OCI-LY1 (cell line): Measurements from ENCODE around the gene OR1E2.

Experiments
- EZH2 ChIP-seq: fragments of 200-600 bp; sonication (generic), shearing (Covaris generic); IDR thresholded peaks from 2 replicates; pipeline ENCODE4 v1.8.0; 2017; ENCODE audit warnings: borderline replicate concordance, mixed run types, mild to moderate bottlenecking, antibody characterized with exemption, low read length, moderate library complexity, mixed read lengths
- TF ChIP-seq, protein P1 (sequence below): fragments of 200-600 bp; sonication (generic), shearing (Covaris generic); IDR thresholded peaks from 2 replicates; pipeline ENCODE4 v1.5.1; 2017; ENCODE audit warnings: mild to moderate bottlenecking, antibody characterized with exemption, low read length, moderate library complexity, mixed read lengths

GRCh38 chr17:3418222-3418621 lies 15.4 kb downstream of the OR1E2 start:
- TF ChIP-seq, protein P1, sequence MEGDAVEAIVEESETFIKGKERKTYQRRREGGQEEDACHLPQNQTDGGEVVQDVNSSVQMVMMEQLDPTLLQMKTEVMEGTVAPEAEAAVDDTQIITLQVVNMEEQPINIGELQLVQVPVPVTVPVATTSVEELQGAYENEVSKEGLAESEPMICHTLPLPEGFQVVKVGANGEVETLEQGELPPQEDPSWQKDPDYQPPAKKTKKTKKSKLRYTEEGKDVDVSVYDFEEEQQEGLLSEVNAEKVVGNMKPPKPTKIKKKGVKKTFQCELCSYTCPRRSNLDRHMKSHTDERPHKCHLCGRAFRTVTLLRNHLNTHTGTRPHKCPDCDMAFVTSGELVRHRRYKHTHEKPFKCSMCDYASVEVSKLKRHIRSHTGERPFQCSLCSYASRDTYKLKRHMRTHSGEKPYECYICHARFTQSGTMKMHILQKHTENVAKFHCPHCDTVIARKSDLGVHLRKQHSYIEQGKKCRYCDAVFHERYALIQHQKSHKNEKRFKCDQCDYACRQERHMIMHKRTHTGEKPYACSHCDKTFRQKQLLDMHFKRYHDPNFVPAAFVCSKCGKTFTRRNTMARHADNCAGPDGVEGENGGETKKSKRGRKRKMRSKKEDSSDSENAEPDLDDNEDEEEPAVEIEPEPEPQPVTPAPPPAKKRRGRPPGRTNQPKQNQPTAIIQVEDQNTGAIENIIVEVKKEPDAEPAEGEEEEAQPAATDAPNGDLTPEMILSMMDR, result no peak
- TF ChIP-seq EZH2, result no peak
